Erythroblast (primary cell): ENCODE results near the gene MYO18B.

Experiments
- GATA1 ChIP-seq: IDR thresholded peaks from 2 replicates; pipeline ENCODE4 v1.6.1; 2011; ENCODE audit warnings: low read depth, mild to moderate bottlenecking, control low read depth, low read length, moderate library complexity
- POLR2A ChIP-seq: IDR thresholded peaks from 2 replicates; pipeline ENCODE4 v1.6.1; 2011; ENCODE audit warnings: mild to moderate bottlenecking, low read length

- TF ChIP-seq POLR2A (no peak), GATA1 (no peak)
Observed at GRCh38 chr22:25765801-25766200, 23.8 kb downstream of the MYO18B start.
